Measurements from ENCODE around the gene CORO1A. TPM values are rescaled to one million over a fixed set of nuclear protein-coding genes. Genes with fewer than 3 reads are reported as not detected.
A peak's percentile ranks its signal among the peaks of the same experiment; 100 is the strongest.

The CORO1A gene
- total RNA-seq, 1 donor from 2014 or later, result 10.6 TPM

- Mint-ChIP-seq H3K27ac (no peak overlapping the region), H3K27me3 (ENCODE audit: insufficient read depth, low read depth) (peaks cover 9% of the 10 kb centered on the region), H3K4me1 (peaks cover 4% of the 10 kb centered on the region), H3K4me3 (no peak overlapping the region), H3K36me3 (no peaks in the 10 kb centered on the region), H3K9me3 (no peaks in the 10 kb centered on the region)
- no peak overlapping the region for H2AFZ ChIP-seq (replicated peaks)
- no peaks in the 10 kb centered on the region for H3K9me3 ChIP-seq (ENCODE audit: low read depth)
- no peak overlapping the region for H3K4me2 ChIP-seq
- peaks cover 34% of the 10 kb centered on the region for H3K27me3 ChIP-seq
- no peak overlapping the region for H3K9ac ChIP-seq
- TF ChIP-seq CTCF (IDR thresholded peaks at IDR 0.05) (no peak), EZH2phosphoT487 (IDR thresholded peaks at IDR 0.05) (no peak), EZH2 (IDR thresholded peaks at IDR 0.05) (no peak)
- H3K36me3 ChIP-seq, result no peaks in the 10 kb centered on the region
- H3K79me2 ChIP-seq (ENCODE audit: low read depth), result no peaks in the 10 kb centered on the region
- peaks cover 14% of the 10 kb centered on the region for H3F3A ChIP-seq (ENCODE audit: low read depth)
- no peak overlapping the region for H3K27ac ChIP-seq
- H4K20me1 ChIP-seq (ENCODE audit: low read depth), result peaks cover 3% of the 10 kb centered on the region
- peaks cover 2% of the 10 kb centered on the region for H3K4me1 ChIP-seq
- H3K4me3 ChIP-seq, result no peak overlapping the region
- DNase-seq (ENCODE audit: low spot score), result no peak
Observed at GRCh38 chr16:30179195-30179594, 4.2 kb upstream of the CORO1A start.

- H3K27ac ChIP-seq, result no peak overlapping the region
- H3K4me1 ChIP-seq, result peaks cover 2% of the 10 kb centered on the region
- no peak overlapping the region for H3K27ac Mint-ChIP-seq
- no peak overlapping the region for H3K9ac ChIP-seq
- H3K79me2 ChIP-seq (ENCODE audit: low read depth), result no peaks in the 10 kb centered on the region
- peaks cover 10% of the 10 kb centered on the region for H3K4me1 Mint-ChIP-seq
- H3K9me3 Mint-ChIP-seq, result no peaks in the 10 kb centered on the region
- H3F3A ChIP-seq (ENCODE audit: low read depth), result peaks cover 14% of the 10 kb centered on the region
- no peak overlapping the region for H3K4me3 Mint-ChIP-seq
- DNase-seq (ENCODE audit: low spot score), result no peak
- H3K4me3 ChIP-seq, result no peak overlapping the region
- no peaks in the 10 kb centered on the region for H3K9me3 ChIP-seq (ENCODE audit: low read depth)
- H3K4me2 ChIP-seq, result no peak overlapping the region
- H3K27me3 Mint-ChIP-seq (ENCODE audit: insufficient read depth, low read depth), result peaks cover 10% of the 10 kb centered on the region
- H3K27me3 ChIP-seq, result peaks cover 41% of the 10 kb centered on the region
- H4K20me1 ChIP-seq (ENCODE audit: low read depth), result peaks cover 7% of the 10 kb centered on the region
- no peaks in the 10 kb centered on the region for H3K36me3 Mint-ChIP-seq
- no peak for TF ChIP-seq EZH2phosphoT487 (IDR thresholded peaks at IDR 0.05)
- TF ChIP-seq CTCF (IDR thresholded peaks at IDR 0.05), result no peak
- no peak for TF ChIP-seq EZH2 (IDR thresholded peaks at IDR 0.05)
- H3K36me3 ChIP-seq, result no peaks in the 10 kb centered on the region
- no peak overlapping the region for H2AFZ ChIP-seq (replicated peaks)
Observed at GRCh38 chr16:30179931-30180330, 3.5 kb upstream of the CORO1A start.

GRCh38 chr16:30180741-30181140, 2.7 kb upstream of the CORO1A start:
- no peaks in the 10 kb centered on the region for H3K36me3 ChIP-seq
- no peaks in the 10 kb centered on the region for H3K9me3 ChIP-seq (ENCODE audit: low read depth)
- no peak overlapping the region for H3K9ac ChIP-seq
- peaks cover 11% of the 10 kb centered on the region for H3K4me1 Mint-ChIP-seq
- H3F3A ChIP-seq (ENCODE audit: low read depth), result peaks cover 14% of the 10 kb centered on the region
- DNase-seq (ENCODE audit: low spot score), result no peak
- TF ChIP-seq EZH2 (IDR thresholded peaks at IDR 0.05) (no peak), CTCF (IDR thresholded peaks at IDR 0.05) (no peak), EZH2phosphoT487 (IDR thresholded peaks at IDR 0.05) (no peak)
- no peaks in the 10 kb centered on the region for H3K36me3 Mint-ChIP-seq
- no peak overlapping the region for H3K4me2 ChIP-seq
- peaks cover 2% of the 10 kb centered on the region for H3K4me1 ChIP-seq
- H3K79me2 ChIP-seq (ENCODE audit: low read depth), result no peaks in the 10 kb centered on the region
- no peak overlapping the region for H3K27ac ChIP-seq
- H3K27me3 ChIP-seq, result peaks cover 41% of the 10 kb centered on the region
- peaks cover 8% of the 10 kb centered on the region for H3K27me3 Mint-ChIP-seq (ENCODE audit: insufficient read depth, low read depth)
- no peak overlapping the region for H3K4me3 Mint-ChIP-seq
- peak overlapping the region; percentile 39 for H3K27ac Mint-ChIP-seq
- no peak overlapping the region for H2AFZ ChIP-seq (replicated peaks)
- no peaks in the 10 kb centered on the region for H3K9me3 Mint-ChIP-seq
- H4K20me1 ChIP-seq (ENCODE audit: low read depth), result peaks cover 7% of the 10 kb centered on the region
- no peak overlapping the region for H3K4me3 ChIP-seq
